GM19023 (cell line): ENCODE results near the gene TENM4.

ENCODE experiments used
- ATAC-seq: cut with Tn5 transposase; IDR thresholded peaks from one replicate; pipeline ENCODE4 v1.9.1; 2021; ENCODE audit warnings: mild to moderate bottlenecking, moderate library complexity; ENCODE audit not compliant: unreplicated experiment

Gene TENM4

GRCh38 chr11:78949976-78950690 is 490.7 kb downstream of the TENM4 start:
- no peak for ATAC-seq

GRCh38 chr11:78946945-78947902 is 493.6 kb downstream of the TENM4 start:
- ATAC-seq: no peak

GRCh38 chr11:78943841-78944240 is 497.0 kb downstream of the TENM4 start:
- ATAC-seq: no peak

GRCh38 chr11:78943154-78943553 is 497.7 kb downstream of the TENM4 start:
- no peak for ATAC-seq

GRCh38 chr11:78941226-78941851 is 499.5 kb downstream of the TENM4 start:
- no peak for ATAC-seq

- ATAC-seq: no peak
Measured at GRCh38 chr11:78940500-78941225, 500.2 kb downstream of the TENM4 start.

- ATAC-seq: no peak
Measured at GRCh38 chr11:78938971-78939370, 501.9 kb downstream of the TENM4 start.

GRCh38 chr11:78938036-78938435 is 502.8 kb downstream of the TENM4 start:
- ATAC-seq: no peak

- ATAC-seq: no peak
Measured at GRCh38 chr11:78935398-78936068, 505.3 kb downstream of the TENM4 start.

- no peak for ATAC-seq
Measured at GRCh38 chr11:78933350-78933749, 507.5 kb downstream of the TENM4 start.

- no peak for ATAC-seq
Measured at GRCh38 chr11:78932757-78933156, 508.1 kb downstream of the TENM4 start.

- no peak for ATAC-seq
Measured at GRCh38 chr11:78931891-78932290, 508.9 kb downstream of the TENM4 start.

- ATAC-seq: no peak
Measured at GRCh38 chr11:78930810-78931523, 509.9 kb downstream of the TENM4 start.

- ATAC-seq: no peak
Measured at GRCh38 chr11:78929906-78930220, 511.0 kb downstream of the TENM4 start.

- no peak for ATAC-seq
Measured at GRCh38 chr11:78929207-78929905, 511.5 kb downstream of the TENM4 start.

- no peak for ATAC-seq
Measured at GRCh38 chr11:78927511-78927910, 513.3 kb downstream of the TENM4 start.

- no peak for ATAC-seq
Measured at GRCh38 chr11:78926633-78927338, 514.0 kb downstream of the TENM4 start.

GRCh38 chr11:78925387-78925786 is 515.4 kb downstream of the TENM4 start:
- ATAC-seq: no peak
